GM12891 (cell line): ENCODE measurements around the gene EFCAB10.

Experiments
- DNase-seq: peaks from one replicate; pipeline ENCODE4 v3.0.0; 2011; ENCODE audit warnings: low spot score; ENCODE audit not compliant: insufficient read length
- FAIRE-seq: peaks from 2 replicates; lab custom pipeline; 2011; peaks lifted over from hg19 to GRCh38; lab: Jason Lieb, UNC
- PAX5 ChIP-seq: IDR thresholded peaks from 2 replicates; pipeline ENCODE4 v1.6.1; 2011; ENCODE audit warnings: low read length, moderate library complexity, mild to moderate bottlenecking; ENCODE audit not compliant: insufficient read depth, severe bottlenecking
- POLR2A ChIP-seq: IDR thresholded peaks from 2 replicates; pipeline ENCODE4 v1.6.1; 2011; ENCODE audit warnings: low read depth, low read length, control low read depth
- POLR2AphosphoS5 ChIP-seq: IDR thresholded peaks from 2 replicates; pipeline ENCODE4 v1.6.1; 2011; ENCODE audit warnings: low read depth, low read length, control low read depth
- POU2F2 ChIP-seq: IDR thresholded peaks from 2 replicates; pipeline ENCODE4 v1.6.1; 2011; ENCODE audit warnings: low read depth, mild to moderate bottlenecking, control low read depth, low read length, moderate library complexity
- SPI1 ChIP-seq: IDR thresholded peaks from 2 replicates; pipeline ENCODE4 v1.6.1; 2011; ENCODE audit warnings: low read depth, low read length, control low read depth
- TAF1 ChIP-seq: IDR thresholded peaks from 2 replicates; pipeline ENCODE4 v1.6.1; 2011; ENCODE audit warnings: low read depth, low read length, control low read depth

EFCAB10 gene

GRCh38 chr7:105580022-105580740 lies 1.1 kb downstream of the EFCAB10 start:
- TF ChIP-seq PAX5 (no peak), SPI1 (no peak), TAF1 (no peak), POLR2AphosphoS5 (no peak), POU2F2 (no peak), POLR2A (no peak)
- no peak for DNase-seq
- FAIRE-seq, result no peak

GRCh38 chr7:105578496-105578895 lies 2.8 kb downstream of the EFCAB10 start:
- no peak for DNase-seq
- FAIRE-seq, result no peak
- no peak for TF ChIP-seq POLR2AphosphoS5
- TF ChIP-seq POLR2A, result no peak
- TF ChIP-seq SPI1, result no peak
- no peak for TF ChIP-seq POU2F2
- TF ChIP-seq TAF1, result no peak
- TF ChIP-seq PAX5, result no peak

GRCh38 chr7:105577251-105577650 lies 4.0 kb downstream of the EFCAB10 start:
- DNase-seq, result no peak
- no peak for TF ChIP-seq TAF1
- no peak for FAIRE-seq

- no peak for DNase-seq
- TF ChIP-seq POU2F2 (no peak), TAF1 (no peak), POLR2A (no peak), SPI1 (no peak)
- FAIRE-seq, result no peak
Observed at GRCh38 chr7:105571891-105572290, 9.4 kb downstream of the EFCAB10 start.

GRCh38 chr7:105567821-105568220 lies 13.5 kb downstream of the EFCAB10 start:
- TF ChIP-seq TAF1 (no peak), PAX5 (no peak)
- no peak for DNase-seq
- no peak for FAIRE-seq

- no peak for TF ChIP-seq SPI1
- DNase-seq (no peak), FAIRE-seq (no peak)
Observed at GRCh38 chr7:105567024-105567423, 14.3 kb downstream of the EFCAB10 start.

GRCh38 chr7:105565190-105565589 lies 16.1 kb downstream of the EFCAB10 start:
- DNase-seq (no peak), FAIRE-seq (no peak)
- TF ChIP-seq PAX5, result no peak
- no peak for TF ChIP-seq SPI1
- TF ChIP-seq POLR2A, result no peak
- TF ChIP-seq POLR2AphosphoS5, result no peak
- TF ChIP-seq TAF1, result no peak
- TF ChIP-seq POU2F2, result no peak

GRCh38 chr7:105559926-105560325 lies 21.4 kb downstream of the EFCAB10 start:
- FAIRE-seq (no peak), DNase-seq (no peak)
- no peak for TF ChIP-seq POLR2A
- TF ChIP-seq POU2F2, result no peak
- TF ChIP-seq PAX5, result no peak
- no peak for TF ChIP-seq TAF1
- TF ChIP-seq POLR2AphosphoS5, result no peak
- TF ChIP-seq SPI1, result no peak

GRCh38 chr7:105538339-105538738 lies 43.0 kb downstream of the EFCAB10 start:
- DNase-seq (no peak), FAIRE-seq (no peak)
- no peak for TF ChIP-seq POU2F2
- TF ChIP-seq POLR2A, result no peak
- TF ChIP-seq POLR2AphosphoS5, result no peak
- no peak for TF ChIP-seq SPI1

GRCh38 chr7:105532709-105533460 lies 48.4 kb downstream of the EFCAB10 start:
- FAIRE-seq (no peak), DNase-seq (no peak)
- TF ChIP-seq TAF1 (no peak), POLR2AphosphoS5 (no peak), SPI1 (no peak), POU2F2 (no peak), POLR2A (no peak), PAX5 (no peak)
